ENCODE data around the gene KANSL1. TPM values are rescaled to one million over a fixed set of nuclear protein-coding genes. Genes with fewer than 3 reads are reported as not detected.

Gene KANSL1
- total RNA-seq, 1 experiment from 2014 or later = 72.7 TPM

DNA sequence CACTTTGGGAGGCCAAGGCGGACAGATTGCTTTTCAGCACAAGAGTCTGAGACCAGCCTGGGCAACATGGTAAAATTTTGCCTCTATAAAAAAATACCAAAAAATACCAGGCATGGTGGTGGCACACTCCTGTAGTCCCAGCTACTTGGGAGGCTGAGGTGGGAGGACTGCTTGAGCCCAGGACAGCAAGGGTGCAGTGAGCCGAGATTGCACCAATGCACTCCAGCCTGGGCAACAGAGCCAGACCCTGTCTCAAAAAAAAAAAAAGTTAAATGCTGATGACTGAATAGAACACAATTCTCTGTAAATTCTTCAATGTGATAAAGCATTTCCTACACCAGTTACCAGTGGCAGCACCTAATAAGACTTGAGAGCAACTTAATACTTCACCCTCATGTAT lies 65.7 kb downstream of the KANSL1 start:
- Mint-ChIP-seq H3K27ac (no peak overlapping the region; the same call in 1 of the 2 replicates), H3K27me3 (ENCODE audit: low read depth) (no peaks in the 10 kb centered on the region), H3K9me3 (no peaks in the 10 kb centered on the region), H3K4me3 (no peak overlapping the region), H3K4me1 (peaks cover 79% of the 10 kb centered on the region), H3K36me3 (no peaks in the 10 kb centered on the region)
- TF ChIP-seq, protein P1, sequence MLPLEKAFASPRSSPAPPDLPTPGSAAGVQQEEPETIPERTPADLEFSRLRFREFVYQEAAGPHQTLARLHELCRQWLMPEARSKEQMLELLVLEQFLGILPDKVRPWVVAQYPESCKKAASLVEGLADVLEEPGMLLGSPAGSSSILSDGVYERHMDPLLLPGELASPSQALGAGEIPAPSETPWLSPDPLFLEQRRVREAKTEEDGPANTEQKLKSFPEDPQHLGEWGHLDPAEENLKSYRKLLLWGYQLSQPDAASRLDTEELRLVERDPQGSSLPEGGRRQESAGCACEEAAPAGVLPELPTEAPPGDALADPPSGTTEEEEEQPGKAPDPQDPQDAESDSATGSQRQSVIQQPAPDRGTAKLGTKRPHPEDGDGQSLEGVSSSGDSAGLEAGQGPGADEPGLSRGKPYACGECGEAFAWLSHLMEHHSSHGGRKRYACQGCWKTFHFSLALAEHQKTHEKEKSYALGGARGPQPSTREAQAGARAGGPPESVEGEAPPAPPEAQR (CRISPR knock-in tag; IDR thresholded peaks at IDR 0.05) = no peak
- TF ChIP-seq ZNF121 (CRISPR knock-in tag; IDR thresholded peaks at IDR 0.05) = peak; percentile 93
- TF ChIP-seq, protein P2, sequence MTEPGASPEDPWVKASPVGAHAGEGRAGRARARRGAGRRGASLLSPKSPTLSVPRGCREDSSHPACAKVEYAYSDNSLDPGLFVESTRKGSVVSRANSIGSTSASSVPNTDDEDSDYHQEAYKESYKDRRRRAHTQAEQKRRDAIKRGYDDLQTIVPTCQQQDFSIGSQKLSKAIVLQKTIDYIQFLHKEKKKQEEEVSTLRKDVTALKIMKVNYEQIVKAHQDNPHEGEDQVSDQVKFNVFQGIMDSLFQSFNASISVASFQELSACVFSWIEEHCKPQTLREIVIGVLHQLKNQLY (CRISPR knock-in tag; IDR thresholded peaks at IDR 0.05) = no peak
- no peak for DNase-seq (ENCODE audit: low spot score)
- CTCF ChIA-PET = interaction anchor here (2.0 kb wide), 1 partner anchor 83 kb away, joined by 6 read pairs; no protein-coding TSS in a partner anchor
- ATAC-seq = no peak
- POLR2A ChIA-PET = no interaction called here

DNA sequence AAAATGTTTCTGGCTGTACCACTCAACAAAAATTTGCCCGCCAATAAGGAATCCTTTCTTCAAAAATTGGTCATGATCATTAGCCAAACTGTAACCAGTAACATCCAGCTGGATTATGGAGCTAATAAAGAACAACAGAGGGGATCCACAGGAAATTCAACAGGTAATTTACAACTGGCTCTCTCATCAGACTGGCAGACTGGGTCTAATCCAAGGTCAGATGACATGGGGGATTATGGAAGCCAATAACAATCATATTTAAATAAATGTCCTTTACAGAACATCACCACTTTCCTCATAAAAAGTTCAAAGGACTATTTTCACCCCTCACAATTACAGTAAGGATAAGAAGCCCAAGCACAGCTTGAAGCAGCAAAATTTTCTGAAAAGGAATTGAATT lies 66.4 kb downstream of the KANSL1 start:
- no peak for DNase-seq (ENCODE audit: low spot score)
- Mint-ChIP-seq H3K4me3 (no peak overlapping the region), H3K9me3 (no peaks in the 10 kb centered on the region), H3K36me3 (no peaks in the 10 kb centered on the region), H3K27me3 (ENCODE audit: low read depth) (no peaks in the 10 kb centered on the region), H3K4me1 (peaks cover 79% of the 10 kb centered on the region), H3K27ac (peak overlapping the region; percentile 54; the same call in 1 of the 2 replicates)
- CTCF ChIA-PET = interaction anchor here (1.1 to 2.0 kb wide), 2 partner anchors 19 to 83 kb away, joined by 3 to 6 read pairs; no protein-coding TSS in a partner anchor
- TF ChIP-seq OVOL2 (CRISPR knock-in tag; IDR thresholded peaks at IDR 0.05; ENCODE audit: borderline replicate concordance) (no peak), ELF4 (CRISPR knock-in tag; IDR thresholded peaks at IDR 0.05; ENCODE audit: low read depth) (no peak), NR1H2 (CRISPR knock-in tag; IDR thresholded peaks at IDR 0.05) (no peak), ZNF121 (CRISPR knock-in tag; IDR thresholded peaks at IDR 0.05) (no peak), NFYB (CRISPR knock-in tag; conservative IDR thresholded peaks at IDR 0.05; ENCODE audit: low read depth) (no peak), ESRRA (CRISPR knock-in tag; IDR thresholded peaks at IDR 0.05; ENCODE audit: borderline replicate concordance) (no peak), ZNF317 (CRISPR knock-in tag; IDR thresholded peaks at IDR 0.05; ENCODE audit: borderline replicate concordance, low read depth) (no peak), ZNF423 (CRISPR knock-in tag; IDR thresholded peaks at IDR 0.05) (no peak), SOX15 (CRISPR knock-in tag; IDR thresholded peaks at IDR 0.05) (no peak)
- TF ChIP-seq, protein P3, sequence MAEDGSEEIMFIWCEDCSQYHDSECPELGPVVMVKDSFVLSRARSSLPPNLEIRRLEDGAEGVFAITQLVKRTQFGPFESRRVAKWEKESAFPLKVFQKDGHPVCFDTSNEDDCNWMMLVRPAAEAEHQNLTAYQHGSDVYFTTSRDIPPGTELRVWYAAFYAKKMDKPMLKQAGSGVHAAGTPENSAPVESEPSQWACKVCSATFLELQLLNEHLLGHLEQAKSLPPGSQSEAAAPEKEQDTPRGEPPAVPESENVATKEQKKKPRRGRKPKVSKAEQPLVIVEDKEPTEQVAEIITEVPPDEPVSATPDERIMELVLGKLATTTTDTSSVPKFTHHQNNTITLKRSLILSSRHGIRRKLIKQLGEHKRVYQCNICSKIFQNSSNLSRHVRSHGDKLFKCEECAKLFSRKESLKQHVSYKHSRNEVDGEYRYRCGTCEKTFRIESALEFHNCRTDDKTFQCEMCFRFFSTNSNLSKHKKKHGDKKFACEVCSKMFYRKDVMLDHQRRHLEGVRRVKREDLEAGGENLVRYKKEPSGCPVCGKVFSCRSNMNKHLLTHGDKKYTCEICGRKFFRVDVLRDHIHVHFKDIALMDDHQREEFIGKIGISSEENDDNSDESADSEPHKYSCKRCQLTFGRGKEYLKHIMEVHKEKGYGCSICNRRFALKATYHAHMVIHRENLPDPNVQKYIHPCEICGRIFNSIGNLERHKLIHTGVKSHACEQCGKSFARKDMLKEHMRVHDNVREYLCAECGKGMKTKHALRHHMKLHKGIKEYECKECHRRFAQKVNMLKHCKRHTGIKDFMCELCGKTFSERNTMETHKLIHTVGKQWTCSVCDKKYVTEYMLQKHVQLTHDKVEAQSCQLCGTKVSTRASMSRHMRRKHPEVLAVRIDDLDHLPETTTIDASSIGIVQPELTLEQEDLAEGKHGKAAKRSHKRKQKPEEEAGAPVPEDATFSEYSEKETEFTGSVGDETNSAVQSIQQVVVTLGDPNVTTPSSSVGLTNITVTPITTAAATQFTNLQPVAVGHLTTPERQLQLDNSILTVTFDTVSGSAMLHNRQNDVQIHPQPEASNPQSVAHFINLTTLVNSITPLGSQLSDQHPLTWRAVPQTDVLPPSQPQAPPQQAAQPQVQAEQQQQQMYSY (CRISPR knock-in tag; IDR thresholded peaks at IDR 0.05) = no peak
- TF ChIP-seq, protein P4, sequence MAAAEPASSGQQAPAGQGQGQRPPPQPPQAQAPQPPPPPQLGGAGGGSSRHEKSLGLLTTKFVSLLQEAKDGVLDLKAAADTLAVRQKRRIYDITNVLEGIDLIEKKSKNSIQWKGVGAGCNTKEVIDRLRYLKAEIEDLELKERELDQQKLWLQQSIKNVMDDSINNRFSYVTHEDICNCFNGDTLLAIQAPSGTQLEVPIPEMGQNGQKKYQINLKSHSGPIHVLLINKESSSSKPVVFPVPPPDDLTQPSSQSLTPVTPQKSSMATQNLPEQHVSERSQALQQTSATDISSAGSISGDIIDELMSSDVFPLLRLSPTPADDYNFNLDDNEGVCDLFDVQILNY (CRISPR knock-in tag; IDR thresholded peaks at IDR 0.05) = no peak
- TF ChIP-seq, protein P5, sequence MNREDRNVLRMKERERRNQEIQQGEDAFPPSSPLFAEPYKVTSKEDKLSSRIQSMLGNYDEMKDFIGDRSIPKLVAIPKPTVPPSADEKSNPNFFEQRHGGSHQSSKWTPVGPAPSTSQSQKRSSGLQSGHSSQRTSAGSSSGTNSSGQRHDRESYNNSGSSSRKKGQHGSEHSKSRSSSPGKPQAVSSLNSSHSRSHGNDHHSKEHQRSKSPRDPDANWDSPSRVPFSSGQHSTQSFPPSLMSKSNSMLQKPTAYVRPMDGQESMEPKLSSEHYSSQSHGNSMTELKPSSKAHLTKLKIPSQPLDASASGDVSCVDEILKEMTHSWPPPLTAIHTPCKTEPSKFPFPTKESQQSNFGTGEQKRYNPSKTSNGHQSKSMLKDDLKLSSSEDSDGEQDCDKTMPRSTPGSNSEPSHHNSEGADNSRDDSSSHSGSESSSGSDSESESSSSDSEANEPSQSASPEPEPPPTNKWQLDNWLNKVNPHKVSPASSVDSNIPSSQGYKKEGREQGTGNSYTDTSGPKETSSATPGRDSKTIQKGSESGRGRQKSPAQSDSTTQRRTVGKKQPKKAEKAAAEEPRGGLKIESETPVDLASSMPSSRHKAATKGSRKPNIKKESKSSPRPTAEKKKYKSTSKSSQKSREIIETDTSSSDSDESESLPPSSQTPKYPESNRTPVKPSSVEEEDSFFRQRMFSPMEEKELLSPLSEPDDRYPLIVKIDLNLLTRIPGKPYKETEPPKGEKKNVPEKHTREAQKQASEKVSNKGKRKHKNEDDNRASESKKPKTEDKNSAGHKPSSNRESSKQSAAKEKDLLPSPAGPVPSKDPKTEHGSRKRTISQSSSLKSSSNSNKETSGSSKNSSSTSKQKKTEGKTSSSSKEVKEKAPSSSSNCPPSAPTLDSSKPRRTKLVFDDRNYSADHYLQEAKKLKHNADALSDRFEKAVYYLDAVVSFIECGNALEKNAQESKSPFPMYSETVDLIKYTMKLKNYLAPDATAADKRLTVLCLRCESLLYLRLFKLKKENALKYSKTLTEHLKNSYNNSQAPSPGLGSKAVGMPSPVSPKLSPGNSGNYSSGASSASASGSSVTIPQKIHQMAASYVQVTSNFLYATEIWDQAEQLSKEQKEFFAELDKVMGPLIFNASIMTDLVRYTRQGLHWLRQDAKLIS (CRISPR knock-in tag; IDR thresholded peaks at IDR 0.05; ENCODE audit: borderline replicate concordance) = no peak
- TF ChIP-seq, protein P6, sequence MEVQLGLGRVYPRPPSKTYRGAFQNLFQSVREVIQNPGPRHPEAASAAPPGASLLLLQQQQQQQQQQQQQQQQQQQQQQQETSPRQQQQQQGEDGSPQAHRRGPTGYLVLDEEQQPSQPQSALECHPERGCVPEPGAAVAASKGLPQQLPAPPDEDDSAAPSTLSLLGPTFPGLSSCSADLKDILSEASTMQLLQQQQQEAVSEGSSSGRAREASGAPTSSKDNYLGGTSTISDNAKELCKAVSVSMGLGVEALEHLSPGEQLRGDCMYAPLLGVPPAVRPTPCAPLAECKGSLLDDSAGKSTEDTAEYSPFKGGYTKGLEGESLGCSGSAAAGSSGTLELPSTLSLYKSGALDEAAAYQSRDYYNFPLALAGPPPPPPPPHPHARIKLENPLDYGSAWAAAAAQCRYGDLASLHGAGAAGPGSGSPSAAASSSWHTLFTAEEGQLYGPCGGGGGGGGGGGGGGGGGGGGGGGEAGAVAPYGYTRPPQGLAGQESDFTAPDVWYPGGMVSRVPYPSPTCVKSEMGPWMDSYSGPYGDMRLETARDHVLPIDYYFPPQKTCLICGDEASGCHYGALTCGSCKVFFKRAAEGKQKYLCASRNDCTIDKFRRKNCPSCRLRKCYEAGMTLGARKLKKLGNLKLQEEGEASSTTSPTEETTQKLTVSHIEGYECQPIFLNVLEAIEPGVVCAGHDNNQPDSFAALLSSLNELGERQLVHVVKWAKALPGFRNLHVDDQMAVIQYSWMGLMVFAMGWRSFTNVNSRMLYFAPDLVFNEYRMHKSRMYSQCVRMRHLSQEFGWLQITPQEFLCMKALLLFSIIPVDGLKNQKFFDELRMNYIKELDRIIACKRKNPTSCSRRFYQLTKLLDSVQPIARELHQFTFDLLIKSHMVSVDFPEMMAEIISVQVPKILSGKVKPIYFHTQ (CRISPR knock-in tag; IDR thresholded peaks at IDR 0.05) = no peak
- TF ChIP-seq, protein P7, sequence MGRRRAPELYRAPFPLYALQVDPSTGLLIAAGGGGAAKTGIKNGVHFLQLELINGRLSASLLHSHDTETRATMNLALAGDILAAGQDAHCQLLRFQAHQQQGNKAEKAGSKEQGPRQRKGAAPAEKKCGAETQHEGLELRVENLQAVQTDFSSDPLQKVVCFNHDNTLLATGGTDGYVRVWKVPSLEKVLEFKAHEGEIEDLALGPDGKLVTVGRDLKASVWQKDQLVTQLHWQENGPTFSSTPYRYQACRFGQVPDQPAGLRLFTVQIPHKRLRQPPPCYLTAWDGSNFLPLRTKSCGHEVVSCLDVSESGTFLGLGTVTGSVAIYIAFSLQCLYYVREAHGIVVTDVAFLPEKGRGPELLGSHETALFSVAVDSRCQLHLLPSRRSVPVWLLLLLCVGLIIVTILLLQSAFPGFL (CRISPR knock-in tag; IDR thresholded peaks at IDR 0.05; ENCODE audit: borderline replicate concordance) = no peak
- POLR2A ChIA-PET = no interaction called here
- ATAC-seq = no peak

All from WTC11 (cell line).